K562 (cell line): ENCODE data around the gene HDAC1. TPM values are rescaled to one million over a fixed set of nuclear protein-coding genes. Genes with fewer than 3 reads are reported as not detected.
A peak's percentile ranks its signal among the peaks of the same experiment; 100 is the strongest.

Experiments used
- FIP1L1 ChIP-seq: fragments of 200-400 bp; formaldehyde crosslinking; IDR thresholded peaks from 2 replicates; pipeline ENCODE4 v1.6.1; 2018; ENCODE audit warnings: mild to moderate bottlenecking, low read depth, low read length; ENCODE audit not compliant: poor library complexity, severe bottlenecking
- MIER1 ChIP-seq: fragments of 450-650 bp; IDR thresholded peaks from 2 replicates; pipeline ENCODE4 v1.6.1; 2016; ENCODE audit warnings: antibody characterized with exemption, mild to moderate bottlenecking, low read depth
- MTA2 ChIP-seq: fragments of 450-650 bp; IDR thresholded peaks from 2 replicates; pipeline ENCODE4 v1.6.1; 2016; ENCODE audit warnings: low read depth
- PYGO2 ChIP-seq: fragments of 450-650 bp; IDR thresholded peaks from 2 replicates; pipeline ENCODE4 v1.6.1; 2016; ENCODE audit warnings: mild to moderate bottlenecking, missing genetic modification characterization, moderate library complexity, missing compliant biosample characterization
- ZNF124 ChIP-seq: sonication (generic); formaldehyde crosslinking; IDR thresholded peaks from 2 replicates; pipeline ENCODE4 v1.8.1; 2022; ENCODE audit warnings: missing genetic modification reagents
- ZNF408 ChIP-seq: fragments of 250-450 bp; sonication (Bioruptor Pico); IDR thresholded peaks from 2 replicates; pipeline ENCODE4 v1.4.0; 2020; ENCODE audit warnings: low read depth, mild to moderate bottlenecking, moderate library complexity
- ZNF551 ChIP-seq: fragments of 250-450 bp; sonication (Bioruptor Pico); IDR thresholded peaks from 2 replicates; pipeline ENCODE4 v1.5.0; 2021; ENCODE audit warnings: mild to moderate bottlenecking, moderate library complexity
- polyA plus RNA-seq, 8 experiments: library from polyadenylated mRNA; depleted of rRNA in 4 of 8; stranded (reverse) in 5 of 8; unstranded in 3 of 8; fragments of >200 nt; fragmentation: Nextera tagmentation in 2 of 8; fragmentation: Illumina TruSeq in 1 of 8; extraction: Ambion mirVana in 2 of 8; extraction: Trizol in 1 of 8; gene quantifications; 2 replicates each; pipeline versions ENCODE4 v1.2.1 to v1.2.3, GENCODE V29; 2011 to 2014; ENCODE audit warnings: inconsistent platforms in 1 of 8, missing spikeins in 1 of 8
- total RNA-seq, 7 experiments: library from RNA; depleted of rRNA in 6 of 7; stranded (reverse); fragments of >200 nt in 6 of 7; fragmentation: Illumina TruSeq in 2 of 7; extraction: Trizol in 2 of 7; gene quantifications; 2 replicates each; pipeline versions ENCODE4 v1.2.1 to v1.2.3, GENCODE V29; 2011 to 2021; ENCODE audit warnings: low replicate concordance in 1 of 7
- TF ChIP-seq, protein P1 (sequence below), 2 experiments: fragments of 450-650 bp; formaldehyde crosslinking in 1 of 2; IDR thresholded peaks; 2 replicates each; pipeline versions ENCODE4 v1.4.0 to v1.6.1; 2014 to 2020; ENCODE audit warnings: mild to moderate bottlenecking in 2 of 2, borderline replicate concordance in 1 of 2, low read depth in 1 of 2
- TF ChIP-seq, protein P2 (sequence below), 3 experiments: fragments of 200-800 bp in 1 of 3; sonication (Bioruptor generic) in 1 of 3; sonication (generic) in 1 of 3; formaldehyde crosslinking in 1 of 3; IDR thresholded peaks; 2 replicates each; pipeline versions ENCODE4 v1.6.1 to v1.8.0; 2016 to 2022; ENCODE audit warnings: mild to moderate bottlenecking in 2 of 3, missing compliant biosample characterization in 2 of 3, missing genetic modification characterization in 2 of 3, missing genetic modification reagents in 1 of 3
- TF ChIP-seq, protein P3 (sequence below), 2 experiments: fragments of 450-650 bp in 1 of 2; IDR thresholded peaks; 2 replicates each; pipeline ENCODE4 v1.6.1; 2011 to 2017; ENCODE audit warnings: low read depth in 2 of 2, antibody characterized with exemption in 1 of 2, borderline replicate concordance in 1 of 2, low read length in 1 of 2, mild to moderate bottlenecking in 1 of 2, mixed read lengths in 1 of 2; ENCODE audit not compliant: control insufficient read depth in 1 of 2

HDAC1 gene
- total and polyA plus RNA-seq, 9 of the 15 experiments (the other 6 are each of a cell fraction or from before 2014, with no cell fraction given): 169 to 384 (median 193) TPM

DNA sequence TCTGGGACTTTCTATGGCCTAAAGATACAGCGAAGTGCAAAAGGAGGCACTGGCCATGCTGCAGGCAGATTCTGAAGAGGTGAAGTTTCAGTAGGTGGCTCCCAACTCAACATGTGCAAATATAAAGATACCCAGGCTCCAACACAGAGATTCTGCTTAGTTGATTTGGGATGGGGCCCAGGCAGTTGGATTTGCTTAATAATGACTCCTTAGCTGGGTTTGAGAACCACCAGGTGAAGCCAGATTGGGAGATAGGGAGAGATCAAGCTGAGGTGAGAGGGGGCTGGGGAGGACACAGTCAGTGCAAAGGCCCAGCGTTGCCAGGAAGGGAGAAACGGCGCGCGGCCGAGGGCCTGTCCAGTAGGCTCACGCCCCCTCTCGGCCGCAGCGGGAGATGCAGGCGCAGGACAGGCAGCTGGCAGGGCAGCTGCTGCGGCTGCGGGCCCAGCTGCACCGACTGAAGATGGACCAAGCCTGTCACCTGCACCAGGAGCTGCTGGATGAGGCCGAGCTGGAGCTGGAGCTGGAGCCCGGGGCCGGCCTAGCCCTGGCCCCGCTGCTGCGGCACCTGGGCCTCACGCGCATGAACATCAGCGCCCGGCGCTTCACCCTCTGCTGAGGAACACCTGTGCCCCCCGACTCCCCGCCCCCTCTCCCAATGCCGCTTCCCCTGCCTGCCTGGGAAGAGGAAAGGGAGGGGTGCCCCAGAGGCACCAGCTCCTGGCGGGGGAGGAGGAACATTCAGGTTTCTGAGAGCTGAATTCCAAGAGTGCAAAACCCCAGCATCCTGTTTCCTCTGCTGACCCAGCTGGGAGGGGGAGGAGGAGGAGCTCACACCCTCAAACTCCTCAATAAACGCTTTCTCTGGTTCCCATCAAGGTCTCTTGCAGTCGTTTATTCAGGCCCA is 43.6 kb upstream of the HDAC1 start (continued):
- TF ChIP-seq FIP1L1 (peak; percentile 27), ZNF408 (no peak), ZNF124 (CRISPR knock-in tag) (no peak), MTA2 (no peak), ZNF551 (CRISPR knock-in tag) (no peak), MIER1 (no peak), PYGO2 (tag) (no peak)
- TF ChIP-seq, protein P1, sequence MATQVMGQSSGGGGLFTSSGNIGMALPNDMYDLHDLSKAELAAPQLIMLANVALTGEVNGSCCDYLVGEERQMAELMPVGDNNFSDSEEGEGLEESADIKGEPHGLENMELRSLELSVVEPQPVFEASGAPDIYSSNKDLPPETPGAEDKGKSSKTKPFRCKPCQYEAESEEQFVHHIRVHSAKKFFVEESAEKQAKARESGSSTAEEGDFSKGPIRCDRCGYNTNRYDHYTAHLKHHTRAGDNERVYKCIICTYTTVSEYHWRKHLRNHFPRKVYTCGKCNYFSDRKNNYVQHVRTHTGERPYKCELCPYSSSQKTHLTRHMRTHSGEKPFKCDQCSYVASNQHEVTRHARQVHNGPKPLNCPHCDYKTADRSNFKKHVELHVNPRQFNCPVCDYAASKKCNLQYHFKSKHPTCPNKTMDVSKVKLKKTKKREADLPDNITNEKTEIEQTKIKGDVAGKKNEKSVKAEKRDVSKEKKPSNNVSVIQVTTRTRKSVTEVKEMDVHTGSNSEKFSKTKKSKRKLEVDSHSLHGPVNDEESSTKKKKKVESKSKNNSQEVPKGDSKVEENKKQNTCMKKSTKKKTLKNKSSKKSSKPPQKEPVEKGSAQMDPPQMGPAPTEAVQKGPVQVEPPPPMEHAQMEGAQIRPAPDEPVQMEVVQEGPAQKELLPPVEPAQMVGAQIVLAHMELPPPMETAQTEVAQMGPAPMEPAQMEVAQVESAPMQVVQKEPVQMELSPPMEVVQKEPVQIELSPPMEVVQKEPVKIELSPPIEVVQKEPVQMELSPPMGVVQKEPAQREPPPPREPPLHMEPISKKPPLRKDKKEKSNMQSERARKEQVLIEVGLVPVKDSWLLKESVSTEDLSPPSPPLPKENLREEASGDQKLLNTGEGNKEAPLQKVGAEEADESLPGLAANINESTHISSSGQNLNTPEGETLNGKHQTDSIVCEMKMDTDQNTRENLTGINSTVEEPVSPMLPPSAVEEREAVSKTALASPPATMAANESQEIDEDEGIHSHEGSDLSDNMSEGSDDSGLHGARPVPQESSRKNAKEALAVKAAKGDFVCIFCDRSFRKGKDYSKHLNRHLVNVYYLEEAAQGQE (IDR thresholded peaks at IDR 0.05; ENCODE audit: borderline replicate concordance): peak; percentile 78; the same call in 1 of the 2 replicates
- TF ChIP-seq, protein P1 (CRISPR knock-in tag; IDR thresholded peaks at IDR 0.05; ENCODE audit: low read depth): no peak
- TF ChIP-seq, protein P2, sequence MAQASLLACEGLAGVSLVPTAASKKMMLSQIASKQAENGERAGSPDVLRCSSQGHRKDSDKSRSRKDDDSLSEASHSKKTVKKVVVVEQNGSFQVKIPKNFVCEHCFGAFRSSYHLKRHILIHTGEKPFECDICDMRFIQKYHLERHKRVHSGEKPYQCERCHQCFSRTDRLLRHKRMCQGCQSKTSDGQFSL (CRISPR knock-in tag; IDR thresholded peaks at IDR 0.05): no peak
- TF ChIP-seq, protein P2 (tag; IDR thresholded peaks at IDR 0.05): 0 out of 4 replicates have a peak, but pooled peaks of 1 of the 2 experiments have one; percentile 17
- TF ChIP-seq, protein P3, sequence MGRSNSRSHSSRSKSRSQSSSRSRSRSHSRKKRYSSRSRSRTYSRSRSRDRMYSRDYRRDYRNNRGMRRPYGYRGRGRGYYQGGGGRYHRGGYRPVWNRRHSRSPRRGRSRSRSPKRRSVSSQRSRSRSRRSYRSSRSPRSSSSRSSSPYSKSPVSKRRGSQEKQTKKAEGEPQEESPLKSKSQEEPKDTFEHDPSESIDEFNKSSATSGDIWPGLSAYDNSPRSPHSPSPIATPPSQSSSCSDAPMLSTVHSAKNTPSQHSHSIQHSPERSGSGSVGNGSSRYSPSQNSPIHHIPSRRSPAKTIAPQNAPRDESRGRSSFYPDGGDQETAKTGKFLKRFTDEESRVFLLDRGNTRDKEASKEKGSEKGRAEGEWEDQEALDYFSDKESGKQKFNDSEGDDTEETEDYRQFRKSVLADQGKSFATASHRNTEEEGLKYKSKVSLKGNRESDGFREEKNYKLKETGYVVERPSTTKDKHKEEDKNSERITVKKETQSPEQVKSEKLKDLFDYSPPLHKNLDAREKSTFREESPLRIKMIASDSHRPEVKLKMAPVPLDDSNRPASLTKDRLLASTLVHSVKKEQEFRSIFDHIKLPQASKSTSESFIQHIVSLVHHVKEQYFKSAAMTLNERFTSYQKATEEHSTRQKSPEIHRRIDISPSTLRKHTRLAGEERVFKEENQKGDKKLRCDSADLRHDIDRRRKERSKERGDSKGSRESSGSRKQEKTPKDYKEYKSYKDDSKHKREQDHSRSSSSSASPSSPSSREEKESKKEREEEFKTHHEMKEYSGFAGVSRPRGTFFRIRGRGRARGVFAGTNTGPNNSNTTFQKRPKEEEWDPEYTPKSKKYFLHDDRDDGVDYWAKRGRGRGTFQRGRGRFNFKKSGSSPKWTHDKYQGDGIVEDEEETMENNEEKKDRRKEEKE (IDR thresholded peaks at IDR 0.05; ENCODE audit: borderline replicate concordance in 1 of 2, control insufficient read depth in 1 of 2, low read depth in 2 of 2, low read length in 1 of 2): 0 out of 4 replicates have a peak, but pooled peaks of 1 of the 2 experiments have one; percentile 41
